Measurements from ENCODE around the gene LIMS4.
"Not testable (repeated sequence)": the region's sequence is repeated elsewhere in the genome, so short reads cannot be mapped to it uniquely, and the experiment has no call there.

The LIMS4 gene

DNA sequence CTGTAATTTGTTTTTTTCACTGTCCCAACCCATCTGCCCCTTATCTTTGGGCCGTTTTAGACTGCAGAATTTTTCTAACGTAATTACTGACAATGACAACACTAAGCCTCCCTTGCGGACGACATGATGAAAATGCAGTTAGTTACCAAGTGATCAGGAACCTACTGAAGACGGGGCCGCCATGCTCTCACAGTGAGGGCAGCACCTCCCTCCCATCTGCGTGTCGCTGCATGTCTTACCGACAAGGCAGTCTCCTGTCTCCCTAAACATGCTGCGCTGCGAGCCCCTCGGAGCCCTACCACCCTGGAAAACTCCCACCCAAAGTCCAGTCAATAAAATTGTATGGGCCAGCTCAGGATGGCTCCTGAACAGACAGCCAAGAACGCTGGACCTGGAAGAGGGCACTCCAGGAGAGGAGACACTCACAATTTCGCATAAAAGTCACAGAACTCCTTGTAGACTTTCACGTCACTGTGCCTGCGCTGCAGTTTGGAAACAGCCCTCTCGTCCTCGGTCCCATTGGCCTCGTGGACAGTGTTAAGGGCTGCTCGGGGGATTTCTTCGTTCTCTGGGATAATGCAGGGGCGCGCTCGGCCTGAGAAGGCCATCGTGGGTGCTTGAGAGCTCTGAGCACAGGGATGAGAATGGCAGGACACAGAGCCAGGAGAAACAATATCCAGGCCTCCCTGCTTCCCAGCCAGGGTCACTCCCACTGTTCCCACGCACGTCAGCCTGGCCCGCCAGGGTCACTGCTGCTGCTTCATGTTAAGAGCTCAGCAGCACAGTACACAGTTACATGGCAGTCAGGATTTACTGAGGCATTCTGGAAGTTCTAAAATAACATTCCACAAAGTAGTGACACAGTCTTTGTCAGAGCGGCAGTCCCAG, at the start of gene LIMS4:
Gene LIMS4 (minus strand): TSS at position 646 of the 888 bp plus-strand sequence. CDS start 38 bp downstream, at position 608.
- DNase-seq, result not testable (repeated sequence)

GRCh38 chr2:110499755-110500377, 27.2 kb upstream of the LIMS4 start:
- DNase-seq, result not testable (repeated sequence)

GRCh38 chr2:110496027-110496426, 23.4 kb upstream of the LIMS4 start:
- DNase-seq, result not testable (repeated sequence)

DNA sequence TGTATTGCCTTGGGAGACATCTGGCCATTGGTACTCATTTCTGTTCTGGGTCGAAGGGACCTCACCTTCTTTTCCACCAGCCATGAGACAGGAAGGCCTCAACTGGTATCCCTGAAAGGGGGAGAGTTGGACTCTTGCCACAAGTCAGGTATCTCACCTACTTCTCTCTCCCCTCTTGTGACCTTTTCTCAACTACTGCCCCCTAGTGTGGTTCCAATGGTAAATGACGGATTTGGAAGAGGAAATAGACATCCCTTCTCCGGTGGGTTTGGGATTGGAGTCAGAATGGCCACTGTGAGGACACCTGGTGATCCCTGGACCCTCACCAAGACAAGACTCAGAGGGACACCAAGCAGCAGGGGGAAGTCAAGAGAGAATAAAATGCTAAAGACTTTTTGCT, 21.9 kb upstream of the LIMS4 start:
- DNase-seq, result not testable (repeated sequence)

- not testable (repeated sequence) for DNase-seq
Observed at GRCh38 chr2:110488991-110489390, 16.4 kb upstream of the LIMS4 start.

DNA sequence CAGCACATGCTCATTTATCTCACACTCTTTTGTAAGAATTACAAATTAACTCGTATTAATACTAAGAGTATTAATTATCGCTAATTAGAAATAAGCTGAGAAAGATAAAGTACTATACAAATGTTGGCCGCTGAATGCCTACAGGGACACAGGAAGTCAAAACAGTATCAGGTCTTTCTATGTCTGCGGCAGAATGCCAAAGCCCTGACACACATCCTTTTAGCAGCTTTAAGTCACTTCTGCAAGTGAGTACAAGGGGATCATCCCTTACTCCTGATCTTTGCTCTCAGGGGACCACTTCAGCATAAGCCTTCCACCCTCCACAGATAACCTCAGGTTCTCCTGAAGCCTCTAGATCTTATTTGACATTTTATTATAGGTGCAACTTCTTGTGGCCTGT, 10.1 kb upstream of the LIMS4 start:
- not testable (repeated sequence) for DNase-seq

- not testable (repeated sequence) for DNase-seq
Observed at GRCh38 chr2:110481200-110481599, 8.6 kb upstream of the LIMS4 start.

- not testable (repeated sequence) for DNase-seq
Observed at GRCh38 chr2:110480084-110480483, 7.5 kb upstream of the LIMS4 start.

DNA sequence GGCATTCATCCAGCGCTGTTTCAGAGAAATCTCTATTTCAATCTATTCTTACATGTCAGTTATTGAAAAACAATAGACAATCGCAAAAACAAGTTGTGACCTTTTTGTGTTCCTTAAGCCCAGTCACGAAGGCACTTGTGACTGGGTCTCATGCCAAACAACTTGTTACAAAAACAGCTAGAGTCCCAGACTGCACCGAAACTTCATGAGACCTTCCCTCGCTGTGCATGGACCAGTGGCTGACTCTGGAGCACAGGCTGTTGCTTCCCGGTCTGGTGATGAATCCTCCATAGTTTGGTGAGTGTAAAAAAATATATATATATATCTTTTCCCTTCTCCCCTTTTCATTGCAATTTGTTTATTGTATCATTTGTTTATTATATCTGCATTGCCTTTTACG, 4.8 kb upstream of the LIMS4 start:
- DNase-seq, result not testable (repeated sequence)

DNA sequence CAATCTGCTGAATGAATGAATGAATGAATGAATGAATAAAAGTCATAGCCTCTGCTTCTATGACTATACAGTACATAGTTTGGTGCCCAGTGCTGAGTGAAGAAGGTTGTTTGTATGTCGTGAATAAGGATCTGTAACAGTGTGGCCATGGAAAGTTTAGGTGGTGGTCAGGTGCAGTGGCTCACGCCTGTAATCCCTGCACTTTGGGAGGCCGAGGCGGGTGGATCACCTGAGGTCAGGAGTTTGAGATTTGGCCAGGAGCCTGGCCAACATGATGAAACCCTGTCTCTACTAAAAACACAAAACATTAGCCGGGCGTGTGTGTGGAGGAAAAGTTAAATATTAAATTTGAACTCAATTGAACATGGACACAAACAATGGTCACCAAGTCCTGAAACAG, 4.3 kb upstream of the LIMS4 start:
- not testable (repeated sequence) for DNase-seq

- not testable (repeated sequence) for DNase-seq
Observed at GRCh38 chr2:110475627-110476359, 3.2 kb upstream of the LIMS4 start.

- DNase-seq, result not testable (repeated sequence)
Observed at GRCh38 chr2:110474898-110475297, 2.3 kb upstream of the LIMS4 start.

DNA sequence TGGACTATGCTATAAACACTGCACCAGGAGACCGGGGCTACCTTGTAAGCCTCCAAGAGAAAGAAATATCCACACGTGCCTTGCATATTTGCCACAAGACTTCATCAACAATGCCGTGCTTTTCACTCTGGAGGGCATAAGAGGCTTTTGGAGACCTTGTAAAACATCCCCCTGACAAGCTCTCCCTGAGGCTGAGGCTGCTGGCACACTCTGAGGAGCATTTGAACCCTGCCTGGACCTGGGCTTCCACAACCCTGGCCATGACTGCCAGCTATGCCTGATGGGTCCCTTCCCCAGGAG, 393 bp upstream of the LIMS4 start:
- DNase-seq, result not testable (repeated sequence)

DNA sequence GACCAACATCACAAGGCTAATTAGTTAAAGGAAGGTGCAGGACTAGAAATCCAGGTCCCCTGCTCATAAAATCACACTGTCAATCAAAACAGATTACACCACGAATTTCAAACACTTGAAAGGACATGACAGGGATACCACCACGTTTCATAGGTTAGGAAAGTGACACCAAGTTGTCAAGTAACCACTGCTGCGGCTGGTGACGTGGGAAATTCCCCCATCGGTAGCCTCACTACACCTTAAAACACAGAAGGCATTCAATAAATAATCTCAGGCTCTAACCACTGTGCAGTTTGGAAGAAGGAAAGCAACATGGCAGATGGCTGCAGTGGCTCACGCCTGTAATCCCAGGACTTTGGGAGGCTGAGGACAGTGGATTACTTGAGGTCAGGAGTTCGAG, 3.7 kb downstream of the LIMS4 start:
- not testable (repeated sequence) for DNase-seq

GRCh38 chr2:110465312-110465711, 7.3 kb downstream of the LIMS4 start:
- not testable (repeated sequence) for DNase-seq

DNA sequence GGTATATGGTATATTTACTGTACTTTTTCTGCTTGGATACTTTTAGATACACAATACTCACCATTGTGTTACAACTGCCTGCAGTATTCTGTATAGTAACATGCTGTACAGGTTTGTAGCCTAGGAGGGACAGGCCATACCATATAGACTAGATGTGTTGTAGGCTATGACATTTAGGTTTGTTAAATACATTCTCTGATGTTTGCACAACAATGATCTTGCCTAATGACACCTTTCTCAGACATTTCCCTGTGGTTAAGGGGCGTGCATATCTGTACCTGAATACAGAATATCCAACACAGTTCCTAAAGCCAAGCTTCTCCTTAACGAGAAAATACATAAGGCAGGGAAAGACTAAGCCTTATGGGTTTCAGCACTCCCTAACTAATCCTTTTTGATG, 10.2 kb downstream of the LIMS4 start:
- DNase-seq, result not testable (repeated sequence)

- DNase-seq, result not testable (repeated sequence)
Observed at GRCh38 chr2:110460318-110460717, 12.3 kb downstream of the LIMS4 start.

- not testable (repeated sequence) for DNase-seq
Observed at GRCh38 chr2:110457214-110457590, 15.4 kb downstream of the LIMS4 start.

DNA sequence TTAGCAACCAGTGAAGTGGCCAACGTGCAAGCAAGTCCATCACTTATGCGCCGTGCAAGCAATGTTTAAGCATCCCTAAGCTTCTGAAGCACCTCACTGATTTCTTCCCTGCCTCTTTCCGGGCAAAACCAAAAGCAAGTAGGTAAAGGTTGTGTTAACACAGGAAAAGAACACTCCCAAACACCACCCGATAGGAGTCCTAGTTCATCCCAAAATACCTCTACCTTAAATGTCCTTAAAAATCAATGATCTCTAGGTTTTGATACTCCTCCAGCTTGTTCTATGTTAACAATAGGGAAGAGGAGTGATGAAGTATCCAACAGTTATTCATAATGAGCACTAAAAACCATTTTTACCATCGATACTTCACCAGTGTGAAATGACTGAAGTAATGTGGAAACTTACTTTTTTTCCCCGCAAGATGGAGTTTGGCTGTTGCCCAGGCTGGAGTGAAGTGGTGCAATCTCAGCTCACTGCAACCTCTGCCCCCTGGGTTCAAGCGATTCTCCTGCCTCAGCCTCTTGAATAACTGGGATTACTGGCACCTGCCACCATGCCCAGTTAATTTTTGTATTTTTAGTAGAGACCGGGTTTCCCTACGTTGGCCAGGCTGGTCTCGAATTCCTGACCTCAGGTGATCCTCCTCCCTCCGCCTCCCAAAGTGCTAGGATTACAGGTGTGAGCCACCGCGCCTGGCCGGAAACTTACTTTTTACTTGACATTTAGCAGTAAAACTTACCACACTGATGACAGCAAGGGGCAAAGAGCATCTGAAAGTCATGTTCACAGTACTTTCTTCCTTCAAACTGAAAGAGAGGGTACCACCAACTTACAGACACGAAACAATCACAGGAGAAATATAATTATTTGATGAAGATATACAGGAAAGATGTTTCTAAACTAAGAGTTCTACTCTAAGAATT, 16.1 kb downstream of the LIMS4 start:
- not testable (repeated sequence) for DNase-seq

GRCh38 chr2:110455080-110455670, 17.4 kb downstream of the LIMS4 start:
- not testable (repeated sequence) for DNase-seq

- not testable (repeated sequence) for DNase-seq
Observed at GRCh38 chr2:110450951-110451350, 21.7 kb downstream of the LIMS4 start.
